GM18951 (cell line): Measurements from ENCODE around the gene GALNTL6.
"Not testable (repeated sequence)": the region's sequence is repeated elsewhere in the genome, so short reads cannot be mapped to it uniquely, and the experiment has no call there.

Source experiments
- POLR2A ChIP-seq: IDR thresholded peaks from 4 replicates; pipeline ENCODE4 v1.6.1; 2011; ENCODE audit warnings: mild to moderate bottlenecking; ENCODE audit not compliant: insufficient read length, insufficient read depth; ENCODE audit errors: extremely low read depth
- in situ Hi-C: fragments of 300-500 bp; cut with MboI; formaldehyde crosslinking; loops from one replicate; pipeline ENCODE4 v1.12.0; 2022; ENCODE audit warnings: low sequenced_read_pairs, mixed read lengths, inconsistent platforms; ENCODE audit not compliant: unreplicated experiment

The GALNTL6 gene

DNA sequence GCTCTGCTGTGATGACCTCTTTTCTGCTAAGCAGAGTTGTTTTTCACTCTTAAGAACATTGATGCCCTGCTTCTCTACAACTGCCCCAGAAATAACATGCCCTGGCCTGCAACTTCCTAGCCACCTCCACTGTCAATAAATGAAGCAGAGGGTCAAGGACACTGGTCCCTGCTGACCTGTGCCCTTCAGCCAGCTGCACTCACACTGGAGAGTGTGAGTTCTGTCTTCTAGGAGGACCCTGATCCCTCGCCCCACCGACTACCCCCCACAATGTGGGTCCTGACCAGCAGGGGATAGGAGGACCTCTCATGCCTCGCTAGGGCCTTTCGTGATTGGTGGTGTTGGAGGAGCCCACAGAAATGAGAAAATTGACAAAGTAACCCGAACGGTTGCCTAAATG lies 947.3 kb downstream of the GALNTL6 start:
- in situ Hi-C loops, result no loop called here
- TF ChIP-seq POLR2A, result no peak

GRCh38 chr4:172762895-172763294 lies 949.7 kb downstream of the GALNTL6 start:
- no peak for TF ChIP-seq POLR2A
- in situ Hi-C loops, result no loop called here

DNA sequence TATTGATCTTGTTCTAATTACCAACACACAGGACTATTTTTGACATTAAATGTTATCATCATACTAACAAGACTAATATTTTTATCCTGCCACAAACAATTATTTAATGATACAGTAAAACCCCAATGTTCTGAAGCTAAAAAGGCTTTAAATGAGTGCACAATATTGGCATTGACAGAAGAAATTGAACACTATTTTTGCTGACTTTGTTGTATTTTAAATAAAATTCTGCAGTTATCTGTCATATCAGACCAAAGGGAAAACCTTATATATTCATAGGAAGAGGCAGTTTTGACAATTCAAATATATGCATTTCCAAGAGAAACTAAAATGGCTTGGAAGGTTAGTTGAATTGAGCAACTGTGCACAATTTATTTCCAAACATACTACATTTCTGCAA lies 957.6 kb downstream of the GALNTL6 start:
- no peak for TF ChIP-seq POLR2A
- in situ Hi-C loops, result no loop called here

GRCh38 chr4:172772781-172773180 lies 959.6 kb downstream of the GALNTL6 start:
- in situ Hi-C loops, result no loop called here

DNA sequence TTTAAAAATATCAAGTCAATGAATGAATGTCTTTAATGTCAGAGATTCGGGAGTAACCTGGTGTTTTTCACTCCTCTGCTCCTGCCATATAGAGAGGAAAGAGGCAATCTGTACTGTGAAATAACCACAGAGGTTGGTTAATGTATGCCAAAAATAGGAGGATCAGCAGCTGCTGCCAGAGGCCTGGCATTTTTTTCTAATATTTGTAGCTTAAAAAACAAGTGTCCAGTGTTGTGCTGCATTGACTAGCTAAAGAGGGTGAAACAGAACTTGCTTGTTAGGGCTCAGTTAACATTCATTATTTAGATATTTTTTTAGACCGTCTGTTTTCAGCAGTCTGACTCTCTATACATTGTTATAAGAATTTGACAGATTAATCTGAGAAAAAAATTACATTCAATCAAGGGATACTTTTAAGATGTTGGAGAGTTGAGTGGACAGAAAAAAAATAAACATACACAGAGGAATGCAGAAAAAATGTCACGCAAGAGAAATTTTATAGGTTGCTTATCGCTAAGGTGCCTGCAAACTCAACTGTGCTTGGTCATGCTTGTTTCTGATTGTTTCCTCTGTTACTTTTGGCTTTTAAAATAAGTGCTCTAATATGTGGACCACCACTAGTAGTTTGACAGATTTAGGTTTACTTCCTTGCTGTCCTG lies 963.1 kb downstream of the GALNTL6 start:
- in situ Hi-C loops, result no loop called here
- TF ChIP-seq POLR2A, result no peak

More at GRCh38 chr4:172772781-172773180, 959.6 kb downstream of the GALNTL6 start:
- TF ChIP-seq POLR2A, result no peak

DNA sequence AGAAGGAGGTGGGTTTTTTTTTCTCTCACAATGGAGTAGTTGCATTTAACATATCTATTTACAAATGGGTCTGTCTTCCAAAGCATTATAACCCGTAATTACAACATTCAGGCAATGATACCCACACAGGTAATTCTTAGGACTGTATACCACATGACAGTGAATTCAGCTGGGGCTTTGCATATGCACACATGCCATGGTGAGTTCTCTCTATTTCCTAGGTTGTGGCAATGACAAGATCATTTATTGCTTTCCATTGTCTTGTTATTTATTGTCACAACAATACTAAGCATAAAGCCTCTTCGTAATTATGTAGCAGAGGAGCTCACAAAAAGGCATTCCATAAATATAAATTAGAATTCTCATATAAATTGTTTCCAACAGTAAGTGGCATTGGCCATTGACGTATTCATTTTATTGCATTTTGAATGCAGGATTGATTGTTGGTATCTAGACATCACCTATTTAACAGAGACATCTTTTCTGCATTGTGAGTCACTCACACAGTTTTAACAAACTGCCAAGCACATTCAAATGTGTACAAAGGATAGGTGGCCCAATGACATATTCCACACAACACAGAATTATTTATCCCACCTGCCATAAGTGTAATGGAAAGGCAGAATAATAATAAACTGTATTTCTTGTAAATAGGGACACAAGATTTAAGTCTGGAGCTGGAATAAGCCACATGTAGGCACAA lies 964.7 kb downstream of the GALNTL6 start:
- TF ChIP-seq POLR2A, result no peak
- in situ Hi-C loops, result no loop called here

DNA sequence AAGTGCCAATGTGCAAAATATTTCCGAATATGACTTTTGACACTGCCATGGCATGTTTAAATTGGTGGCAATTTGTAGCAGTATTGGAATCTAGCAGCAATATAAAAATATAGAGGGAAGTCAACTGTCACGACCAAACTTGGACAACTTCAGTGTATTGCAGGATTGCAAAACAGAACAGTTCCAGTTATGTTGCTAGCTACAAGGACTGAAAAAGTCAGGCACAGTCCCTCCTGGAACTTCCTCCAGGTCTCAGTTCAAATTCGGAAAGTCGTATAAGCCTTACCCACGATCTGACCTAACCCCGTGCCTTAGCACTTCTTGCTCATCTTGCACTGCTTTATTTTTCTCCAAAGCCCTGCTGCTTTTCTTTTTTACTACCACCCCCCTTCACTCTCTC lies 965.4 kb downstream of the GALNTL6 start:
- in situ Hi-C loops, result no loop called here
- no peak for TF ChIP-seq POLR2A

GRCh38 chr4:172780566-172781081 lies 967.4 kb downstream of the GALNTL6 start:
- no peak for TF ChIP-seq POLR2A
- in situ Hi-C loops, result no loop called here

GRCh38 chr4:172785613-172786012 lies 972.4 kb downstream of the GALNTL6 start:
- TF ChIP-seq POLR2A, result no peak

DNA sequence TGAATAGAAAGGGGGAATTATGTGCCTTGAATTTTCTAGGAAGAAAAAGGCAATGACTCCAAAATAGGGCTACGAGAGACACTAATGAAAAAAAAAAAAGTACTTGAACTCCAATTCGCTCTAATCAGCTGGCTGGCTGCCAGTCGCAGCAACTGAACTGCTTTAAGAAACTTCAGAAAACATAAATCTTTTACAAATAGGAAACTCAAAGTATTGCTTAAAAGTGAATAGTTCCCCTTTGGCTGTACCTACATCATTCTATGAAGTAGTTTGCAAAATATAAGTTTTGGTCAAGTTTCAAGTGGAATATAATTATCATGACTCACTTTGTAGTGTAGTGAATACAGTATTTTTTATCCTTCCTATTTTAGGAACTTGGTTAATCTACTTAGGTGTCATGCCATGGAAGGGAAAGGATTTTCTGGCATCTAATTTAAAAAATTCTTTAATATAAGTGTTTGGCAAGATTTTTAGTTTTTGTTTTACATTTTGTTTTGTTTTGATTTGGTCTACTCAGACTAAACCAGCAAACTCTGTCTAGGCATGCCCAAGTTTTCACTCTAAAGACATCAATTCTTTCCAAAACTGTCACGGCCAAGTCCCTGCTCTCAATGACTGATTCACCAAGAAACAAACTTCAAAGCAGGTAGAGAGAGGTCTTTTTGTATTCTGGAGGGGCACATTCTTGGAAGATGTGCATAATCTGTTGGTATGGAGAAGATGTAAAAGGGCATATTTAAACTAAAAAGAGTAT lies 973.0 kb downstream of the GALNTL6 start:
- in situ Hi-C loops, result no loop called here
- no peak for TF ChIP-seq POLR2A

More at GRCh38 chr4:172785613-172786012, 972.4 kb downstream of the GALNTL6 start:
- in situ Hi-C loops, result no loop called here

DNA sequence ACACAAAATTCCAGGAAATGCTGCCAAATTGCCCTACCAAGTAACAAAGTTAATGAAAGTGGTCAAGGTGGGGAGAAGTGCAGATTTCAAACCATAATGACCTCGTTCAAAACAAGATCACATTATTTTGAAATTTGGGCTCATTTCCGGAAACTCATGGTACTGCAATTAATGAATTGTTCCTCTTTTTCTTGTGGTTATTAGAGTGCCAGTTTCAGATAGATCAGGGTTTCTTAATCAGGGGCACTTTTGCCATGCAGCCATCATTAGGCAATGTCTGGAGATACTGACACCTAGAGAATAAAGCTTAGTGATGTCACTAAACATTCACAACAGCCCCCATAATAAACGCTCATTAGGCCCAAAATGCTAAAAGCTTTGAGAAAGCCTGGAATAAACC lies 973.9 kb downstream of the GALNTL6 start:
- TF ChIP-seq POLR2A, result no peak
- in situ Hi-C loops, result no loop called here

DNA sequence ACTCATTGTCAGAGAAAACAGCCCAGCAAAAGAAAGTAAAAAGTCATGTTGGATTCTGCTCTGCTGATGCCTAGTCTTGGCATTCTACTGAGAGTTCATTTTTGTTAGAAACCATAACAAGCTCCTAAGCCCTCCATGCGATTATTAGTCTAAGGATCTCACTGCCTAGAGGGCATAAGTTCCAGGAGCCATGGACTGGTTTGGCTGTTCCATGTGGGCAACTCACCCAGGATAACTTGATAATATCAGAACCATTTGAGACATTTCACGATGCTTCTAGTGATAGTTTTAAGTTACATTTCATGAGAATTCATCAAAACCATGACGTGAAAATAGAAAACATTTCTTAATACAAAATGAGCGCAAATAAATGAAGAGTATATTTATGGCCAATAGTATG lies 978.6 kb downstream of the GALNTL6 start:
- TF ChIP-seq POLR2A, result no peak
- in situ Hi-C loops, result no loop called here

GRCh38 chr4:172793565-172794306 lies 980.5 kb downstream of the GALNTL6 start:
- in situ Hi-C loops, result no loop called here
- TF ChIP-seq POLR2A, result no peak

DNA sequence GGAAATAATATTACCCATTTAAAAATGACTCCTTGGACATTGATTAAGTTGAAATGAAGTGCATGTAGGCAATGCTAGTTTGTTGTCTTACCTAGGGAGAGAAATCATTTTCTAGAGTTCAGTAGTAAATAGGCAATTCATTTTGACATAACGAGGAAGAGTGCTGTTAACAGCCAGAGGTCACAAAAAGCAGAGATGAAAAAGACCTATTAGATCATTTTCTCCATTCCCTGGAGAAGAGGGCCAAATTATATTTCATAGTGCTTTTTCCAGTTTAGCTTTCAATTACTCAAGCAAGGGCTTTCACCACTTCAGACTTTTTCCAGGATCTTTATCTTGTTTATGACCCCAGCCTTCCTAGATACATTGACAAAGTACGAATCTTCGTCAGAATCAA lies 981.1 kb downstream of the GALNTL6 start:
- in situ Hi-C loops, result no loop called here
- TF ChIP-seq POLR2A, result no peak

- in situ Hi-C loops, result not testable (repeated sequence)
These were observed 984.1 kb downstream of the GALNTL6 start for GRCh38 chr4:172797281-172797680.
